H9 (cell line): ENCODE data around the gene LTV1. TPM values are rescaled to one million over a fixed set of nuclear protein-coding genes. Genes with fewer than 3 reads are reported as not detected.

ENCODE experiments used
- DNase-seq: peaks from one replicate; pipeline ENCODE4 v3.0.0-alpha.2; 2017
- H2AFZ ChIP-seq: one replicate; pipeline ENCODE4 v1.6.1; 2013; ENCODE audit warnings: mild to moderate bottlenecking, low read length, control low read depth, moderate library complexity
- H2AK5ac ChIP-seq: 2 replicates; pipeline ENCODE4 v1.6.1; 2013; ENCODE audit warnings: low read length, control low read depth, mixed read lengths; ENCODE audit not compliant: insufficient read length
- H2BK120ac ChIP-seq: one replicate; pipeline ENCODE4 v1.6.1; 2013; ENCODE audit warnings: low read depth, mild to moderate bottlenecking, low read length, control low read depth, inconsistent platforms; ENCODE audit not compliant: poor library complexity, severe bottlenecking
- H2BK12ac ChIP-seq: 2 replicates; pipeline ENCODE4 v1.6.1; 2013; ENCODE audit warnings: low read length, control low read depth, mixed read lengths, low read depth; ENCODE audit not compliant: insufficient read length
- H2BK15ac ChIP-seq: 2 replicates; pipeline ENCODE4 v1.6.1; 2013; ENCODE audit warnings: low read depth, low read length, control low read depth
- H2BK20ac ChIP-seq: one replicate; pipeline ENCODE4 v1.6.1; 2013; ENCODE audit warnings: low read depth, mild to moderate bottlenecking, low read length, control low read depth, inconsistent platforms; ENCODE audit not compliant: poor library complexity, severe bottlenecking
- H2BK5ac ChIP-seq: 2 replicates; pipeline ENCODE4 v1.6.1; 2013; ENCODE audit warnings: low read length, control low read depth, mixed read lengths; ENCODE audit not compliant: insufficient read length
- H3K14ac ChIP-seq: 2 replicates; pipeline ENCODE4 v1.6.1; 2013; ENCODE audit warnings: low read length, control low read depth; ENCODE audit not compliant: insufficient read depth
- H3K18ac ChIP-seq: 2 replicates; pipeline ENCODE4 v1.6.1; 2013; ENCODE audit warnings: low read depth, mild to moderate bottlenecking, mixed read lengths, low read length, control low read depth; ENCODE audit not compliant: insufficient read length
- H3K23ac ChIP-seq: 2 replicates; pipeline ENCODE4 v1.6.1; 2013; ENCODE audit warnings: low read length, control low read depth, mixed read lengths, low read depth; ENCODE audit not compliant: insufficient read length
- H3K23me2 ChIP-seq: 2 replicates; pipeline ENCODE4 v1.6.1; 2013; ENCODE audit warnings: low read depth, mild to moderate bottlenecking, mixed read lengths, low read length, control low read depth; ENCODE audit not compliant: insufficient read length, poor library complexity, severe bottlenecking
- H3K27ac ChIP-seq: 2 replicates; pipeline ENCODE4 v1.5.1; 2013; ENCODE audit warnings: low read length, control low read depth, mixed read lengths, low read depth; ENCODE audit not compliant: insufficient read length
- H3K27me3 ChIP-seq: 2 replicates; pipeline ENCODE4 v1.6.1; 2013; ENCODE audit warnings: low read length, control low read depth, inconsistent platforms; ENCODE audit not compliant: insufficient read depth
- H3K4ac ChIP-seq: 2 replicates; pipeline ENCODE4 v1.6.1; 2013; ENCODE audit warnings: low read depth, mild to moderate bottlenecking, control low read depth, inconsistent platforms, low read length, moderate library complexity
- H3K4me1 ChIP-seq: 2 replicates; pipeline ENCODE4 v1.6.1; 2013; ENCODE audit warnings: low read length, control low read depth, inconsistent platforms; ENCODE audit not compliant: insufficient read depth
- H3K4me2 ChIP-seq: 2 replicates; pipeline ENCODE4 v1.6.1; 2013; ENCODE audit warnings: low read length, control low read depth, mixed read lengths; ENCODE audit not compliant: insufficient read length, insufficient read depth
- H3K56ac ChIP-seq: 2 replicates; pipeline ENCODE4 v1.6.1; 2013; ENCODE audit warnings: low read depth, mild to moderate bottlenecking, mixed read lengths, low read length, control low read depth; ENCODE audit not compliant: insufficient read length
- H3K79me1 ChIP-seq: 2 replicates; pipeline ENCODE4 v1.6.1; 2013; ENCODE audit warnings: low read depth, mild to moderate bottlenecking, moderate library complexity, low read length, control low read depth, inconsistent platforms; ENCODE audit not compliant: insufficient read depth, poor library complexity, severe bottlenecking
- H3K79me2 ChIP-seq: 2 replicates; pipeline ENCODE4 v1.6.1; 2013; ENCODE audit warnings: low read length, control low read depth, inconsistent platforms; ENCODE audit not compliant: insufficient read depth
- H3K9ac ChIP-seq: 2 replicates; pipeline ENCODE4 v1.6.1; 2013; ENCODE audit warnings: low read length, control low read depth, mixed read lengths; ENCODE audit not compliant: insufficient read length; ENCODE audit errors: extremely low read depth
- H3K9me3 ChIP-seq: one replicate; pipeline ENCODE4 v1.6.1; 2013; ENCODE audit warnings: low read depth, low read length, inconsistent platforms; ENCODE audit not compliant: control insufficient read depth
- H3T11ph ChIP-seq: one replicate; pipeline ENCODE4 v1.6.1; 2013; ENCODE audit warnings: mild to moderate bottlenecking, low read length, control low read depth, inconsistent platforms
- H4K20me1 ChIP-seq: one replicate; pipeline ENCODE4 v1.6.1; 2013; ENCODE audit not compliant: control insufficient read depth, insufficient read length, insufficient read depth
- H4K5ac ChIP-seq: 2 replicates; pipeline ENCODE4 v1.6.1; 2013; ENCODE audit warnings: low read depth, mild to moderate bottlenecking, mixed read lengths, low read length, control low read depth; ENCODE audit not compliant: insufficient read length
- H4K8ac ChIP-seq: replicated peaks from 2 replicates; pipeline ENCODE4 v1.6.1; 2013; ENCODE audit warnings: low read length, control low read depth, mixed read lengths, low read depth; ENCODE audit not compliant: insufficient read length
- H4K91ac ChIP-seq: 2 replicates; pipeline ENCODE4 v1.6.1; 2013; ENCODE audit warnings: low read depth, mild to moderate bottlenecking, moderate library complexity, mixed read lengths, low read length, control low read depth; ENCODE audit not compliant: insufficient read length
- H3K27ac Mint-ChIP-seq, 3 experiments: 2 replicates in 2 of 3; 3 replicates in 1 of 3; pipeline ENCODE4 v1.8.0; 2020 to 2021; ENCODE audit warnings: mixed read lengths in 3 of 3, mild to moderate bottlenecking in 1 of 3, moderate library complexity in 1 of 3
- H3K27me3 Mint-ChIP-seq: 2 replicates; pipeline ENCODE4 v1.8.0; 2021; ENCODE audit warnings: low read depth, mild to moderate bottlenecking, moderate library complexity, mixed read lengths
- H3K36me3 Mint-ChIP-seq, 3 experiments: 2 replicates in 2 of 3; 3 replicates in 1 of 3; pipeline ENCODE4 v1.8.0; 2020 to 2021; ENCODE audit warnings: low read depth in 3 of 3, mixed read lengths in 3 of 3; ENCODE audit not compliant: insufficient read depth in 1 of 3
- H3K4me1 Mint-ChIP-seq, 2 experiments: 2 replicates each; pipeline ENCODE4 v1.8.0; 2020; ENCODE audit warnings: mixed read lengths in 2 of 2
- H3K4me3 Mint-ChIP-seq, 2 experiments: 2 replicates in 1 of 2; 3 replicates in 1 of 2; pipeline ENCODE4 v1.8.0; 2020 to 2021; ENCODE audit warnings: mild to moderate bottlenecking in 2 of 2, mixed read lengths in 2 of 2, moderate library complexity in 1 of 2
- H3K9me3 Mint-ChIP-seq, 2 experiments: 2 replicates in 1 of 2; 3 replicates in 1 of 2; pipeline ENCODE4 v1.8.0; 2020; ENCODE audit warnings: mild to moderate bottlenecking in 2 of 2, mixed read lengths in 2 of 2, moderate library complexity in 1 of 2
- CTCF ChIP-seq: fragments of 200-600 bp; sonication (generic); conservative IDR thresholded peaks from 3 replicates; pipeline ENCODE4 v1.8.0; 2021; ENCODE audit warnings: antibody characterized with exemption, mild to moderate bottlenecking
- WGBS: extraction: QIAGEN DNeasy Blood & Tissue Kit; methylation state at CpG from one replicate; pipeline ENCODE4 v1.1.7; 2013; ENCODE audit warnings: missing lambda C conversion rate, low lambda C conversion rate, mixed read lengths; ENCODE audit not compliant: insufficient read length; ENCODE audit errors: extremely low coverage; 5-methylcytosine and 5-hydroxymethylcytosine counted together
- total RNA-seq: library from RNA; stranded (reverse); gene quantifications from 2 replicates; pipeline ENCODE4 v1.2.1, GENCODE V29; 2021

Gene LTV1
- total RNA-seq, 1 experiment from 2014 or later: 62.9 TPM

GRCh38 chr6:143885116-143885515 lies 42.0 kb downstream of the LTV1 start:
- Mint-ChIP-seq H3K4me3 (no peak overlapping the region), H3K36me3 (no peaks in the 10 kb centered on the region), H3K9me3 (no peaks in the 10 kb centered on the region), H3K27me3 (no peaks in the 10 kb centered on the region; the same call in 1 of the 2 replicates), H3K4me1 (0 out of 4 replicates have a peak, but pooled peaks cover 0 to 1% of the 10 kb centered on the region in 2 experiments), H3K27ac (no peak overlapping the region)
- DNase-seq: peak; percentile 33
- Histone ChIP-seq H3K23me2 (no peaks in the 10 kb centered on the region), H3K79me1 (no peaks in the 10 kb centered on the region), H2BK5ac (no peak overlapping the region), H4K20me1 (no peaks in the 10 kb centered on the region), H3K27ac (no peak overlapping the region), H3K56ac (no peak overlapping the region), H3K4me1 (no peaks in the 10 kb centered on the region), H3K9ac (no peak overlapping the region), H3K4ac (no peak overlapping the region), H3K14ac (no peak overlapping the region), H3K23ac (no peak overlapping the region), H2AFZ (no peak overlapping the region), H3K4me2 (no peak overlapping the region), H2BK15ac (no peak overlapping the region), H4K8ac (no peak overlapping the region), H4K91ac (no peak overlapping the region), H3K79me2 (no peaks in the 10 kb centered on the region), H2BK12ac (no peak overlapping the region), H3K9me3 (no peaks in the 10 kb centered on the region), H3K18ac (no peak overlapping the region), H3T11ph (no peak overlapping the region), H2AK5ac (no peak overlapping the region), H3K27me3 (no peaks in the 10 kb centered on the region), H2BK120ac (no peak overlapping the region), H2BK20ac (no peak overlapping the region), H4K5ac (no peak overlapping the region)
- WGBS: no CpG with 5 or more reads among the region's 1 CpG
- no peak for TF ChIP-seq CTCF
